Caco-2 (cell line): ENCODE results near the gene CNGA3. TPM values are rescaled to one million over a fixed set of nuclear protein-coding genes. Genes with fewer than 3 reads are reported as not detected.

Experiments used
- BruUV-seq: library from RNA; stranded (reverse); fragments of 400-500 nt; replicated peaks from 2 replicates; lab custom pipeline; 2021; lab: Mats Ljungman, UMichigan
- CTCF ChIA-PET: fragments of 300-600 bp; sonication (Branson Sonifier 250); formaldehyde crosslinking; loops from one replicate; lab custom pipeline; 2022; ENCODE audit warnings: antibody characterized with exemption; lab: Charles Lee
- POLR2A ChIA-PET: fragments of 300-600 bp; sonication (Branson Sonifier 250); formaldehyde crosslinking; loops from one replicate; lab custom pipeline; 2022; ENCODE audit warnings: antibody characterized with exemption; lab: Charles Lee
- DNase-seq, 2 experiments: peaks; one replicate each; pipeline versions ENCODE4 v3.0.0 to v3.0.0-alpha.2; 2020 to 2022
- H3K27me3 ChIP-seq: replicated peaks from 2 replicates; pipeline ENCODE4 v1.6.0; 2011; ENCODE audit warnings: low read length; ENCODE audit not compliant: control insufficient read depth, insufficient read depth
- H3K36me3 ChIP-seq: 2 replicates; pipeline ENCODE4 v1.5.1; 2011; ENCODE audit warnings: low read length; ENCODE audit not compliant: control insufficient read depth, insufficient read depth
- H3K4me1 ChIP-seq: fragments of 250-450 bp; sonication (Bioruptor Pico); 2 replicates; pipeline ENCODE4 v1.5.1; 2020; ENCODE audit warnings: mild to moderate bottlenecking
- H3K4me3 ChIP-seq: 2 replicates; pipeline ENCODE4 v1.5.1; 2011; ENCODE audit warnings: low read depth, mild to moderate bottlenecking, control low read depth, low read length
- H3K9me3 ChIP-seq: fragments of 250-450 bp; sonication (Bioruptor Pico); 2 replicates; pipeline ENCODE4 v1.5.1; 2020; ENCODE audit warnings: mild to moderate bottlenecking, moderate library complexity
- H3K27ac Mint-ChIP-seq: one replicate; pipeline ENCODE4 v1.8.0; 2022; ENCODE audit warnings: mixed read lengths; ENCODE audit not compliant: unreplicated experiment
- H3K27me3 Mint-ChIP-seq: one replicate; pipeline ENCODE4 v1.8.0; 2022; ENCODE audit warnings: mixed read lengths; ENCODE audit not compliant: insufficient read depth, unreplicated experiment
- H3K36me3 Mint-ChIP-seq: one replicate; pipeline ENCODE4 v1.8.0; 2022; ENCODE audit warnings: mild to moderate bottlenecking, mixed read lengths; ENCODE audit not compliant: insufficient read depth, unreplicated experiment
- H3K4me1 Mint-ChIP-seq: one replicate; pipeline ENCODE4 v1.8.0; 2022; ENCODE audit warnings: low read depth, mixed read lengths; ENCODE audit not compliant: unreplicated experiment
- H3K4me3 Mint-ChIP-seq: one replicate; pipeline ENCODE4 v1.8.0; 2022; ENCODE audit warnings: mild to moderate bottlenecking, moderate library complexity, mixed read lengths; ENCODE audit not compliant: unreplicated experiment
- H3K9me3 Mint-ChIP-seq: one replicate; pipeline ENCODE4 v1.8.0; 2022; ENCODE audit warnings: mixed read lengths; ENCODE audit not compliant: unreplicated experiment
- CTCF ChIP-seq, 2 experiments: fragments of 200-600 bp in 1 of 2; IDR thresholded peaks; 1 replicate in 1 of 2; 2 replicates in 1 of 2; pipeline versions ENCODE4 v1.5.1 to v1.8.0; 2011 to 2022; ENCODE audit warnings: antibody characterized with exemption in 1 of 2, control low read depth in 1 of 2, inconsistent platforms in 1 of 2, low read depth in 1 of 2, low read length in 1 of 2, mild to moderate bottlenecking in 1 of 2, moderate library complexity in 1 of 2; ENCODE audit not compliant: insufficient read depth in 1 of 2, severe bottlenecking in 1 of 2, unreplicated experiment in 1 of 2
- intact Hi-C: fragments of 100-400 bp; cut with micrococcal nuclease; formaldehyde crosslinking; loops from one replicate; pipeline ENCODE4 v1.10.0; 2022; ENCODE audit not compliant: unreplicated experiment
- total RNA-seq: library from RNA; stranded (reverse); gene quantifications from 2 replicates; pipeline ENCODE4 v1.2.3, GENCODE V29; 2022

The CNGA3 gene
- total RNA-seq, 1 experiment from 2014 or later = not detected

GRCh38 chr2:98416383-98417159, 70.3 kb downstream of the CNGA3 start:
- H3K27ac Mint-ChIP-seq = no peak overlapping the region
- no peak overlapping the region for H3K4me3 ChIP-seq
- H3K9me3 ChIP-seq = no peaks in the 10 kb centered on the region
- H3K4me3 Mint-ChIP-seq = no peak overlapping the region
- H3K4me1 Mint-ChIP-seq = peaks cover 4% of the 10 kb centered on the region
- H3K36me3 Mint-ChIP-seq = no peaks in the 10 kb centered on the region
- H3K4me1 ChIP-seq = 0 out of 2 replicates have a peak, but pooled peaks cover 3% of the 10 kb centered on the region
- CTCF ChIA-PET = no interaction called here
- DNase-seq = no peak
- H3K27me3 ChIP-seq = no peaks in the 10 kb centered on the region
- BruUV-seq = no TSS peak
- H3K27me3 Mint-ChIP-seq = no peaks in the 10 kb centered on the region
- H3K9me3 Mint-ChIP-seq = peaks cover 12% of the 10 kb centered on the region
- H3K36me3 ChIP-seq = no peaks in the 10 kb centered on the region
- POLR2A ChIA-PET = no interaction called here
- no peak for TF ChIP-seq CTCF (IDR thresholded peaks at IDR 0.05; ENCODE audit: insufficient read depth in 1 of 2, low read depth in 1 of 2, low read length in 1 of 2, severe bottlenecking in 1 of 2, unreplicated experiment in 1 of 2)
- intact Hi-C loops = loop anchor here (10.0 kb wide), 1 partner anchor 138 kb away; no protein-coding TSS in a partner anchor

- Mint-ChIP-seq H3K9me3 (peaks cover 31% of the 10 kb centered on the region), H3K27ac (no peak overlapping the region), H3K36me3 (no peaks in the 10 kb centered on the region), H3K4me3 (no peak overlapping the region), H3K4me1 (no peaks in the 10 kb centered on the region), H3K27me3 (no peaks in the 10 kb centered on the region)
- no TSS peak for BruUV-seq
- no peak for TF ChIP-seq CTCF (IDR thresholded peaks at IDR 0.05; ENCODE audit: insufficient read depth in 1 of 2, low read depth in 1 of 2, low read length in 1 of 2, severe bottlenecking in 1 of 2, unreplicated experiment in 1 of 2)
- ChIA-PET CTCF (no interaction called here), POLR2A (no interaction called here)
- Histone ChIP-seq H3K4me1 (no peaks in the 10 kb centered on the region), H3K9me3 (peaks cover 16% of the 10 kb centered on the region), H3K36me3 (no peaks in the 10 kb centered on the region), H3K4me3 (no peak overlapping the region), H3K27me3 (no peaks in the 10 kb centered on the region)
- no peak for DNase-seq
- intact Hi-C loops = loop anchor here (10.0 kb wide), 1 partner anchor 135 kb away; no protein-coding TSS in a partner anchor
Observed at GRCh38 chr2:98419544-98419943, 73.3 kb downstream of the CNGA3 start.

GRCh38 chr2:98419977-98420725, 73.9 kb downstream of the CNGA3 start:
- intact Hi-C loops = loop anchor here (10.0 kb wide), 1 partner anchor 135 kb away; no protein-coding TSS in a partner anchor
- Mint-ChIP-seq H3K4me3 (no peak overlapping the region), H3K36me3 (no peaks in the 10 kb centered on the region), H3K27me3 (no peaks in the 10 kb centered on the region), H3K9me3 (peaks cover 26% of the 10 kb centered on the region), H3K4me1 (no peaks in the 10 kb centered on the region), H3K27ac (no peak overlapping the region)
- no TSS peak for BruUV-seq
- Histone ChIP-seq H3K27me3 (no peaks in the 10 kb centered on the region), H3K36me3 (no peaks in the 10 kb centered on the region), H3K9me3 (peaks cover 16% of the 10 kb centered on the region), H3K4me1 (no peaks in the 10 kb centered on the region), H3K4me3 (no peak overlapping the region)
- CTCF ChIA-PET = interaction anchor here (0.6 kb wide), 1 partner anchor 73 kb away, joined by 4 read pairs; no protein-coding TSS in a partner anchor
- POLR2A ChIA-PET = no interaction called here
- TF ChIP-seq CTCF (IDR thresholded peaks at IDR 0.05; ENCODE audit: insufficient read depth in 1 of 2, low read depth in 1 of 2, low read length in 1 of 2, severe bottlenecking in 1 of 2, unreplicated experiment in 1 of 2) = no peak
- DNase-seq = no peak
